HepG2 (cell line): ENCODE results near the gene SRI. TPM values are rescaled to one million over a fixed set of nuclear protein-coding genes. Genes with fewer than 3 reads are reported as not detected.

Experiments
- ATAC-seq: fragments of 200-7000 bp; cut with Tn5 transposase; 3 replicates; pipeline ENCODE4 v1.9.1; 2020; ENCODE audit warnings: mild to moderate bottlenecking, moderate library complexity
- BruUV-seq: library from RNA; stranded (reverse); fragments of 400-500 nt; replicated peaks from 2 replicates; lab custom pipeline; 2021; lab: Mats Ljungman, UMichigan
- CTCF ChIA-PET: fragments of 300-600 bp; formaldehyde crosslinking; extraction: SDS; loops from one replicate; lab custom pipeline; 2021; ENCODE audit warnings: low total read pairs, inconsistent platforms, low intra/inter-chr PET ratio; lab: Yijun Ruan, JAX
- POLR2A ChIA-PET: fragments of 350-600 bp; sonication (Branson Sonifier 250); formaldehyde crosslinking; loops from one replicate; lab custom pipeline; 2020; ENCODE audit warnings: antibody characterized with exemption, inconsistent platforms; lab: Yijun Ruan, JAX
- DNase-seq: peaks from one replicate; pipeline ENCODE4 v3.0.0-alpha.2; 2015; ENCODE audit warnings: low spot score
- FAIRE-seq: peaks from 3 replicates; lab custom pipeline; 2011; peaks lifted over from hg19 to GRCh38; lab: Jason Lieb, UNC
- H2AFZ ChIP-seq: one replicate; pipeline ENCODE4 v1.6.1; 2011; ENCODE audit warnings: low read length, inconsistent platforms
- H3K27ac ChIP-seq: fragments of 300-600 bp; 3 replicates; pipeline ENCODE4 v1.8.0; 2011; ENCODE audit warnings: mixed run types, mild to moderate bottlenecking, mixed read lengths, low read length, inconsistent platforms; ENCODE audit not compliant: insufficient read depth; ENCODE audit errors: extremely low read length
- H3K27me3 ChIP-seq, 2 experiments: fragments of 200-600 bp in 1 of 2; 2 replicates in 1 of 2; 3 replicates in 1 of 2; pipeline versions ENCODE4 v1.6.0 to v1.8.0; 2011; ENCODE audit warnings: low read length in 2 of 2, mild to moderate bottlenecking in 2 of 2, moderate library complexity in 2 of 2, inconsistent platforms in 1 of 2; ENCODE audit not compliant: insufficient read depth in 2 of 2, control insufficient read depth in 1 of 2
- H3K36me3 ChIP-seq, 2 experiments: fragments of 200-600 bp in 1 of 2; replicated peaks in 1 of 2; 2 replicates in 1 of 2; 3 replicates in 1 of 2; pipeline versions ENCODE4 v1.5.1 to v1.8.0; 2011; ENCODE audit warnings: low read length in 2 of 2, inconsistent platforms in 1 of 2; ENCODE audit not compliant: insufficient read depth in 2 of 2, control insufficient read depth in 1 of 2
- H3K4me1 ChIP-seq: 2 replicates; pipeline ENCODE4 v1.5.1; 2012; ENCODE audit warnings: low read length, inconsistent platforms; ENCODE audit not compliant: insufficient read depth
- H3K4me2 ChIP-seq: 2 replicates; pipeline ENCODE4 v1.6.0; 2011; ENCODE audit warnings: low read depth, low read length, inconsistent platforms
- H3K4me3 ChIP-seq, 3 experiments: fragments of 200-600 bp in 1 of 3; sonication (generic), shearing (Covaris generic) in 1 of 3; replicated peaks in 1 of 3; 2 replicates each; pipeline ENCODE4 v1.5.1; 2011 to 2016; ENCODE audit warnings: low read length in 3 of 3, inconsistent platforms in 2 of 3, low read depth in 2 of 3, mild to moderate bottlenecking in 2 of 3, control low read depth in 1 of 3, mixed read lengths in 1 of 3; ENCODE audit not compliant: insufficient read depth in 1 of 3
- H3K79me2 ChIP-seq: one replicate; pipeline ENCODE4 v1.6.1; 2011; ENCODE audit warnings: low read length, inconsistent platforms; ENCODE audit not compliant: insufficient read depth
- H3K9ac ChIP-seq: 2 replicates; pipeline ENCODE4 v1.6.0; 2011; ENCODE audit warnings: mild to moderate bottlenecking, low read depth, low read length, inconsistent platforms; ENCODE audit not compliant: insufficient read depth
- H3K9me3 ChIP-seq: 2 replicates; pipeline ENCODE4 v1.5.1; 2012; ENCODE audit warnings: mild to moderate bottlenecking, low read length
- H4K20me1 ChIP-seq: 2 replicates; pipeline ENCODE4 v1.6.0; 2011; ENCODE audit warnings: inconsistent platforms, mild to moderate bottlenecking, low read length, moderate library complexity; ENCODE audit not compliant: insufficient read depth
- CREB1 ChIP-seq, 2 experiments: fragments of 450-650 bp in 1 of 2; IDR thresholded peaks; 2 replicates each; pipeline ENCODE4 v1.6.1; 2016 to 2017; ENCODE audit warnings: control low read depth in 1 of 2, mild to moderate bottlenecking in 1 of 2, missing compliant biosample characterization in 1 of 2, missing genetic modification characterization in 1 of 2
- HIVEP1 ChIP-seq: sonication (generic); formaldehyde crosslinking; IDR thresholded peaks from 2 replicates; pipeline ENCODE4 v1.4.0; 2020; ENCODE audit warnings: mild to moderate bottlenecking, missing genetic modification reagents
- MAFG ChIP-seq: sonication (generic); formaldehyde crosslinking; IDR thresholded peaks from 2 replicates; pipeline ENCODE4 v1.5.1; 2020; ENCODE audit warnings: mild to moderate bottlenecking, missing genetic modification reagents
- MEIS2 ChIP-seq: sonication (generic); formaldehyde crosslinking; IDR thresholded peaks from 2 replicates; pipeline ENCODE4 v1.9.0; 2021; ENCODE audit warnings: mild to moderate bottlenecking, missing genetic modification reagents
- MXI1 ChIP-seq: IDR thresholded peaks from 3 replicates; pipeline ENCODE4 v1.6.1; 2012; ENCODE audit warnings: low read depth, low read length, inconsistent platforms, borderline replicate concordance
- PCBP1 ChIP-seq: fragments of 200-400 bp; formaldehyde crosslinking; IDR thresholded peaks from 2 replicates; pipeline ENCODE4 v1.6.1; 2017; ENCODE audit warnings: mild to moderate bottlenecking, low read depth, low read length, borderline replicate concordance
- PITX1 ChIP-seq: sonication (generic); formaldehyde crosslinking; IDR thresholded peaks from 2 replicates; pipeline ENCODE4 v1.5.1; 2020; ENCODE audit warnings: mild to moderate bottlenecking, missing genetic modification reagents
- POLR2G ChIP-seq: fragments of 200-400 bp; formaldehyde crosslinking; IDR thresholded peaks from 2 replicates; pipeline ENCODE4 v1.6.1; 2018; ENCODE audit warnings: mild to moderate bottlenecking, low read depth, low read length, moderate library complexity
- TCF7L2 ChIP-seq: IDR thresholded peaks from 2 replicates; pipeline ENCODE4 v1.6.1; 2011; ENCODE audit warnings: mild to moderate bottlenecking, low read depth, low read length, moderate library complexity
- ZFP37 ChIP-seq: sonication (generic); formaldehyde crosslinking; IDR thresholded peaks from 2 replicates; pipeline ENCODE4 v1.4.0; 2020; ENCODE audit warnings: missing genetic modification reagents, borderline replicate concordance
- ZKSCAN1 ChIP-seq: fragments of 150-350 bp; IDR thresholded peaks from 2 replicates; pipeline ENCODE4 v1.6.1; 2014; ENCODE audit warnings: low read length
- ZNF331 ChIP-seq: sonication (generic); formaldehyde crosslinking; IDR thresholded peaks from 2 replicates; pipeline ENCODE4 v1.4.0; 2020; ENCODE audit warnings: missing genetic modification reagents
- ZNF570 ChIP-seq: sonication (generic); formaldehyde crosslinking; IDR thresholded peaks from 2 replicates; pipeline ENCODE4 v1.4.0; 2020; ENCODE audit warnings: mild to moderate bottlenecking, missing genetic modification reagents, borderline replicate concordance
- ZNF674 ChIP-seq: sonication (generic); formaldehyde crosslinking; IDR thresholded peaks from 2 replicates; pipeline ENCODE4 v1.5.0; 2020; ENCODE audit warnings: low read depth, mild to moderate bottlenecking, missing genetic modification reagents
- ZNF772 ChIP-seq: sonication (generic); formaldehyde crosslinking; IDR thresholded peaks from 2 replicates; pipeline ENCODE4 v1.5.0; 2020; ENCODE audit warnings: mild to moderate bottlenecking, missing genetic modification reagents
- WGBS: methylation state at CpG from one replicate; pipeline ENCODE4 v1.1.6; 2017; ENCODE audit warnings: low lambda C conversion rate; 5-methylcytosine and 5-hydroxymethylcytosine counted together
- in situ Hi-C: cut with HindIII; loops from 2 replicates; pipeline ENCODE4 v1.10.0; 2017; ENCODE audit warnings: low pct_unique_long_range_greater_than_20kb; ENCODE audit not compliant: extremely low pct_ligation_motif_present
- intact Hi-C: fragments of 100-400 bp; cut with micrococcal nuclease; formaldehyde crosslinking; loops from one replicate; pipeline ENCODE4 v1.10.0; 2022; ENCODE audit not compliant: unreplicated experiment
- polyA plus RNA-seq, 8 experiments: library from polyadenylated mRNA; depleted of rRNA in 3 of 8; stranded (reverse) in 7 of 8; unstranded in 1 of 8; fragments of >200 nt; fragmentation: Illumina TruSeq in 4 of 8; extraction: Trizol in 4 of 8; gene quantifications; 2 replicates each; pipeline versions ENCODE4 v1.2.1 to v1.2.3, GENCODE V29; 2011 to 2016; ENCODE audit warnings: low read depth in 4 of 8, missing spikeins in 1 of 8, mixed read lengths in 1 of 8; ENCODE audit not compliant: insufficient read depth in 1 of 8
- total RNA-seq, 5 experiments: library from RNA; depleted of rRNA; stranded (reverse); fragments of >200 nt; fragmentation: Illumina TruSeq; extraction: Trizol; gene quantifications; 2 replicates each; pipeline ENCODE4 v1.2.3, GENCODE V29; 2016; ENCODE audit warnings: low read depth in 1 of 5
- TF ChIP-seq, protein P1 (sequence below): sonication (generic); formaldehyde crosslinking; IDR thresholded peaks from 2 replicates; pipeline ENCODE4 v1.4.0; 2020; ENCODE audit warnings: missing genetic modification reagents
- TF ChIP-seq, protein P2 (sequence below): sonication (generic); formaldehyde crosslinking; IDR thresholded peaks from 2 replicates; pipeline ENCODE4 v1.8.0; 2022; ENCODE audit warnings: mild to moderate bottlenecking, missing genetic modification reagents, borderline replicate concordance
- TF ChIP-seq, protein P3 (sequence below): sonication (generic); formaldehyde crosslinking; IDR thresholded peaks from 2 replicates; pipeline ENCODE4 v1.4.0; 2020; ENCODE audit warnings: mild to moderate bottlenecking, missing genetic modification reagents
- TF ChIP-seq, protein P4 (sequence below): sonication (generic); formaldehyde crosslinking; IDR thresholded peaks from 2 replicates; pipeline ENCODE4 v1.4.0; 2020; ENCODE audit warnings: missing genetic modification reagents, mild to moderate bottlenecking, borderline replicate concordance

The SRI gene
- total and polyA plus RNA-seq, 2 of the 13 experiments (the other 11 are each of a cell fraction or from before 2014, with no cell fraction given): 0.33 TPM; not detected in 1

DNA sequence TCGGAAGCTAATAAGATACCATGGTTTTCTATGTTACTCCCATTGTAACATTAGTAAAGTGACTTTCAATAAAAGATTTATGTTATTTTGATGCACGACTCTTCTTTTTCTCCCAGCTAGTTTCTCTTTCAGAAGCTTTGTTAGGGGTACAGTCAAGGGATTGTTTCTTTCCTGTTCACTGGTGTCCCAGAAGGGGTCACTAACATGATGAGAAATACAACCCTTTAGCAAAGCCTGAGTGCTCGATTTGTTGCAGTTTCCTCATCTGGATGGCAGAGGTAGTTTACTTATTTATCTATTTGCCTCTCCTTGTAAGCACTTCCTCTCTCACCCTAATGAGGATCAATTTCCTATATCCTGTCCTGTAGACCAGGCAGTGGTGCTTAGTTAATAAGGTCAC is 17.0 kb downstream of the SRI start (continued):
- TF ChIP-seq, protein P1, sequence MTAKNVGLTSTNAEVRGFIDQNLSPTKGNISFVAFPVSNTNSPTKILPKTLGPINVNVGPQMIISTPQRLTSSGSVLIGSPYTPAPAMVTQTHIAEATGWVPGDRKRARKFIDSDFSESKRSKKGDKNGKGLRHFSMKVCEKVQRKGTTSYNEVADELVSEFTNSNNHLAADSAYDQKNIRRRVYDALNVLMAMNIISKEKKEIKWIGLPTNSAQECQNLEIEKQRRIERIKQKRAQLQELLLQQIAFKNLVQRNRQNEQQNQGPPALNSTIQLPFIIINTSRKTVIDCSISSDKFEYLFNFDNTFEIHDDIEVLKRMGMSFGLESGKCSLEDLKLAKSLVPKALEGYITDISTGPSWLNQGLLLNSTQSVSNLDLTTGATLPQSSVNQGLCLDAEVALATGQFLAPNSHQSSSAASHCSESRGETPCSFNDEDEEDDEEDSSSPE: no peak
- TF ChIP-seq ZNF570 (CRISPR knock-in tag): no peak
- TF ChIP-seq, protein P2, sequence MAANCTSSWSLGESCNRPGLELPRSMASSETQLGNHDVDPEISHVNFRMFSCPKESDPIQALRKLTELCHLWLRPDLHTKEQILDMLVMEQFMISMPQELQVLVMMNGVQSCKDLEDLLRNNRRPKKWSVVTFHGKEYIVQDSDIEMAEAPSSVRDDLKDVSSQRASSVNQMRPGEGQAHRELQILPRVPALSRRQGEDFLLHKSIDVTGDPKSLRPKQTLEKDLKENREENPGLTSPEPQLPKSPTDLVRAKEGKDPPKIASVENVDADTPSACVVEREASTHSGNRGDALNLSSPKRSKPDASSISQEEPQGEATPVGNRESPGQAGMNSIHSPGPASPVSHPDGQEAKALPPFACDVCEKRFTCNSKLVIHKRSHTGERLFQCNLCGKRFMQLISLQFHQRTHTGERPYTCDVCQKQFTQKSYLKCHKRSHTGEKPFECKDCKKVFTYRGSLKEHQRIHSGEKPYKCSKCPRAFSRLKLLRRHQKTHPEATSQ (CRISPR knock-in tag): no peak

DNA sequence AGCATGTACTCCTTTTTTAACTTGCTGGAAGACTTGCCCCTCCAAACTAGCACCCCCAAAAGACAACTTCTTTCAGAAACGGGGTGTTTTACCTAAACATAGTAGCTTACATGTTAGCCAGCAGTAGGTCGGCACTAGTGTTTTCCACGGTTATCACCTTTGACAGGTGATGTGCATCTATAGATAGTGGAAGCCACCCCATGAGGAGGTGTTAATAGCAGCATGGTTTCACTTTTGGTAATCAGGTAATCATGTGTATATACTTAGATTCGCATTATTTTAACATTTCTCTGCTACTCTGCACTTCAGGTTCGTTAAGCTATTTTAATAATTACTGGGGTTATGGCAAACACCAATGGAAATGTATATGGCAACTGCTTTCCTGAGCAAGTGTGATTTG is 17.6 kb downstream of the SRI start:
- DNase-seq: no peak
- ChIA-PET POLR2A (no interaction called here), CTCF (no interaction called here)
- FAIRE-seq: no peak
- in situ Hi-C loops: no loop called here
- WGBS: 25% methylated on average over 5 of the region's 5 CpGs
- no TSS peak for BruUV-seq
- Histone ChIP-seq H2AFZ (no peak overlapping the region), H3K4me3 (no peak overlapping the region), H3K36me3 (no peaks in the 10 kb centered on the region), H3K27me3 (peaks cover 0 to 2% of the 10 kb centered on the region in 2 experiments; a peak in 1 of 5 replicates), H3K9ac (no peak overlapping the region), H3K4me1 (no peaks in the 10 kb centered on the region), H4K20me1 (no peaks in the 10 kb centered on the region), H3K9me3 (no peaks in the 10 kb centered on the region), H3K27ac (no peak overlapping the region), H3K4me2 (no peak overlapping the region), H3K79me2 (no peaks in the 10 kb centered on the region)
- intact Hi-C loops: no loop called here
- no peak for ATAC-seq
- TF ChIP-seq ZNF772 (CRISPR knock-in tag) (no peak), CREB1 (IDR thresholded peaks at IDR 0.05) (no peak), CREB1 (CRISPR knock-in tag; IDR thresholded peaks at IDR 0.05) (no peak), ZFP37 (CRISPR knock-in tag) (no peak), HIVEP1 (CRISPR knock-in tag) (no peak), MXI1 (no peak), POLR2G (no peak), MEIS2 (no peak), MAFG (CRISPR knock-in tag) (no peak), TCF7L2 (no peak), ZKSCAN1 (no peak), ZNF674 (CRISPR knock-in tag) (no peak), ZNF331 (CRISPR knock-in tag) (no peak), PCBP1 (no peak), PITX1 (CRISPR knock-in tag) (no peak)
- TF ChIP-seq, protein P3, sequence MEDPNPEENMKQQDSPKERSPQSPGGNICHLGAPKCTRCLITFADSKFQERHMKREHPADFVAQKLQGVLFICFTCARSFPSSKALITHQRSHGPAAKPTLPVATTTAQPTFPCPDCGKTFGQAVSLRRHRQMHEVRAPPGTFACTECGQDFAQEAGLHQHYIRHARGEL (CRISPR knock-in tag): no peak
- TF ChIP-seq, protein P4, sequence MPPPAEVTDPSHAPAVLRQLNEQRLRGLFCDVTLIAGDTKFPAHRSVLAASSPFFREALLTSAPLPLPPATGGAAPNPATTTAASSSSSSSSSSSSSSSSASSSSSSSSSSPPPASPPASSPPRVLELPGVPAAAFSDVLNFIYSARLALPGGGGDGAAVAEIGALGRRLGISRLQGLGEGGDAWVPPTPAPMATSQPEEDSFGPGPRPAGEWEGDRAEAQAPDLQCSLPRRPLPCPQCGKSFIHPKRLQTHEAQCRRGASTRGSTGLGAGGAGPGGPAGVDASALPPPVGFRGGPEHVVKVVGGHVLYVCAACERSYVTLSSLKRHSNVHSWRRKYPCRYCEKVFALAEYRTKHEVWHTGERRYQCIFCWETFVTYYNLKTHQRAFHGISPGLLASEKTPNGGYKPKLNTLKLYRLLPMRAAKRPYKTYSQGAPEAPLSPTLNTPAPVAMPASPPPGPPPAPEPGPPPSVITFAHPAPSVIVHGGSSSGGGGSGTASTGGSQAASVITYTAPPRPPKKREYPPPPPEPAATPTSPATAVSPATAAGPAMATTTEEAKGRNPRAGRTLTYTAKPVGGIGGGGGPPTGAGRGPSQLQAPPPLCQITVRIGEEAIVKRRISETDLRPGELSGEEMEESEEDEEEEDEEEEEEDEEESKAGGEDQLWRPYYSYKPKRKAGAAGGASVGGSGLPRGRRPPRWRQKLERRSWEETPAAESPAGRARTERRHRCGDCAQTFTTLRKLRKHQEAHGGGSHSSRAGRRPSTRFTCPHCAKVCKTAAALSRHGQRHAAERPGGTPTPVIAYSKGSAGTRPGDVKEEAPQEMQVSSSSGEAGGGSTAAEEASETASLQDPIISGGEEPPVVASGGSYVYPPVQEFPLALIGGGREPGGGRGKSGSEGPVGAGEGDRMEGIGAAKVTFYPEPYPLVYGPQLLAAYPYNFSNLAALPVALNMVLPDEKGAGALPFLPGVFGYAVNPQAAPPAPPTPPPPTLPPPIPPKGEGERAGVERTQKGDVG (CRISPR knock-in tag): no peak
